ENCODE data around the gene PCID2. TPM values are rescaled to one million over a fixed set of nuclear protein-coding genes. Genes with fewer than 3 reads are reported as not detected.

PCID2 gene
- total and polyA plus RNA-seq, 2 of the 13 experiments (the other 11 are each of a cell fraction or from before 2014, with no cell fraction given): 65.0 to 111 TPM

- no peak for TF ChIP-seq ZNF343 (CRISPR knock-in tag; IDR thresholded peaks at IDR 0.05)
- TF ChIP-seq GPN1 (CRISPR knock-in tag; IDR thresholded peaks at IDR 0.05; ENCODE audit: borderline replicate concordance): no peak
- no peak for TF ChIP-seq ZNF275 (CRISPR knock-in tag; IDR thresholded peaks at IDR 0.05; ENCODE audit: borderline replicate concordance)
- TF ChIP-seq ZNF878 (CRISPR knock-in tag; IDR thresholded peaks at IDR 0.05): 0 out of 2 replicates have a peak, but pooled peaks have one; percentile 27
- TF ChIP-seq KMT2B (CRISPR knock-in tag; IDR thresholded peaks at IDR 0.05): no peak
- TF ChIP-seq ARID2 (CRISPR knock-in tag; IDR thresholded peaks at IDR 0.05; ENCODE audit: borderline replicate concordance): no peak
- TF ChIP-seq EED (CRISPR knock-in tag; IDR thresholded peaks at IDR 0.05): 0 out of 2 replicates have a peak, but pooled peaks have one; percentile 33
- TF ChIP-seq, protein P1, sequence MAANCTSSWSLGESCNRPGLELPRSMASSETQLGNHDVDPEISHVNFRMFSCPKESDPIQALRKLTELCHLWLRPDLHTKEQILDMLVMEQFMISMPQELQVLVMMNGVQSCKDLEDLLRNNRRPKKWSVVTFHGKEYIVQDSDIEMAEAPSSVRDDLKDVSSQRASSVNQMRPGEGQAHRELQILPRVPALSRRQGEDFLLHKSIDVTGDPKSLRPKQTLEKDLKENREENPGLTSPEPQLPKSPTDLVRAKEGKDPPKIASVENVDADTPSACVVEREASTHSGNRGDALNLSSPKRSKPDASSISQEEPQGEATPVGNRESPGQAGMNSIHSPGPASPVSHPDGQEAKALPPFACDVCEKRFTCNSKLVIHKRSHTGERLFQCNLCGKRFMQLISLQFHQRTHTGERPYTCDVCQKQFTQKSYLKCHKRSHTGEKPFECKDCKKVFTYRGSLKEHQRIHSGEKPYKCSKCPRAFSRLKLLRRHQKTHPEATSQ (CRISPR knock-in tag; IDR thresholded peaks at IDR 0.05; ENCODE audit: borderline replicate concordance): no peak; the same call in 1 of the 2 replicates
- TF ChIP-seq TBP (CRISPR knock-in tag; IDR thresholded peaks at IDR 0.05): no peak
- TF ChIP-seq ZNF674 (CRISPR knock-in tag; IDR thresholded peaks at IDR 0.05; ENCODE audit: low read depth): 0 out of 2 replicates have a peak, but pooled peaks have one; percentile 47
- no peak for TF ChIP-seq ZFYVE20 (CRISPR knock-in tag; IDR thresholded peaks at IDR 0.05; ENCODE audit: borderline replicate concordance, low read depth)
- TF ChIP-seq ZNF660 (CRISPR knock-in tag; IDR thresholded peaks at IDR 0.05; ENCODE audit: borderline replicate concordance, low read depth): no peak
- TF ChIP-seq ZNF83 (CRISPR knock-in tag; IDR thresholded peaks at IDR 0.05; ENCODE audit: borderline replicate concordance): no peak
- TF ChIP-seq NR2F1 (CRISPR knock-in tag; IDR thresholded peaks at IDR 0.05): no peak
- no peak for TF ChIP-seq POLR2A (IDR thresholded peaks at IDR 0.05; ENCODE audit: insufficient read depth in 1 of 2, low read depth in 2 of 2, low read length in 2 of 2)
- TF ChIP-seq, protein P2, sequence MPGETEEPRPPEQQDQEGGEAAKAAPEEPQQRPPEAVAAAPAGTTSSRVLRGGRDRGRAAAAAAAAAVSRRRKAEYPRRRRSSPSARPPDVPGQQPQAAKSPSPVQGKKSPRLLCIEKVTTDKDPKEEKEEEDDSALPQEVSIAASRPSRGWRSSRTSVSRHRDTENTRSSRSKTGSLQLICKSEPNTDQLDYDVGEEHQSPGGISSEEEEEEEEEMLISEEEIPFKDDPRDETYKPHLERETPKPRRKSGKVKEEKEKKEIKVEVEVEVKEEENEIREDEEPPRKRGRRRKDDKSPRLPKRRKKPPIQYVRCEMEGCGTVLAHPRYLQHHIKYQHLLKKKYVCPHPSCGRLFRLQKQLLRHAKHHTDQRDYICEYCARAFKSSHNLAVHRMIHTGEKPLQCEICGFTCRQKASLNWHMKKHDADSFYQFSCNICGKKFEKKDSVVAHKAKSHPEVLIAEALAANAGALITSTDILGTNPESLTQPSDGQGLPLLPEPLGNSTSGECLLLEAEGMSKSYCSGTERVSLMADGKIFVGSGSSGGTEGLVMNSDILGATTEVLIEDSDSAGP (CRISPR knock-in tag; IDR thresholded peaks at IDR 0.05; ENCODE audit: borderline replicate concordance): no peak; the same call in 1 of the 2 replicates
- peak; percentile 20; the same call in 1 of the 2 replicates for TF ChIP-seq GABPB1 (CRISPR knock-in tag; IDR thresholded peaks at IDR 0.05)
- TF ChIP-seq, protein P3, sequence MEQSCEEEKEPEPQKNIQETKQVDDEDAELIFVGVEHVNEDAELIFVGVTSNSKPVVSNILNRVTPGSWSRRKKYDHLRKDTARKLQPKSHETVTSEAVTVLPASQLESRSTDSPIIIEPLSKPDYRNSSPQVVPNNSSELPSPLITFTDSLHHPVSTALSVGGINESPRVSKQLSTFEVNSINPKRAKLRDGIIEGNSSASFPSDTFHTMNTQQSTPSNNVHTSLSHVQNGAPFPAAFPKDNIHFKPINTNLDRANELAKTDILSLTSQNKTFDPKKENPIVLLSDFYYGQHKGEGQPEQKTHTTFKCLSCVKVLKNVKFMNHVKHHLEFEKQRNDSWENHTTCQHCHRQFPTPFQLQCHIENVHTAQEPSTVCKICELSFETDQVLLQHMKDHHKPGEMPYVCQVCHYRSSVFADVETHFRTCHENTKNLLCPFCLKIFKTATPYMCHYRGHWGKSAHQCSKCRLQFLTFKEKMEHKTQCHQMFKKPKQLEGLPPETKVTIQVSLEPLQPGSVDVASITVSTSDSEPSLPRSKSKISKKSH (CRISPR knock-in tag; IDR thresholded peaks at IDR 0.05; ENCODE audit: borderline replicate concordance): no peak
- TF ChIP-seq FOXK1 (CRISPR knock-in tag; IDR thresholded peaks at IDR 0.05; ENCODE audit: borderline replicate concordance, low read depth): 0 out of 2 replicates have a peak, but pooled peaks have one; percentile 21
- TF ChIP-seq MED1 (CRISPR knock-in tag; IDR thresholded peaks at IDR 0.05): peak; percentile 94
- TF ChIP-seq ZNF678 (CRISPR knock-in tag; IDR thresholded peaks at IDR 0.05): no peak
- no peak for TF ChIP-seq NFRKB (IDR thresholded peaks at IDR 0.05)
- no peak for TF ChIP-seq ZNF713 (CRISPR knock-in tag; IDR thresholded peaks at IDR 0.05)
Observed at GRCh38 chr13:113149711-113150549, 58.5 kb downstream of the PCID2 start (continued).

Data from HepG2 (cell line).